H1 (cell line): ENCODE data around the gene C20orf141. TPM values are rescaled to one million over a fixed set of nuclear protein-coding genes. Genes with fewer than 3 reads are reported as not detected.

Experiments
- CTCF ChIA-PET: fragments of 300-600 bp; sonication (Branson Sonifier 250); formaldehyde crosslinking; loops from one replicate; lab custom pipeline; 2021; ENCODE audit not compliant: partially characterized antibody; lab: Charles Lee
- POLR2A ChIA-PET: fragments of 300-600 bp; sonication (Branson Sonifier 250); formaldehyde crosslinking; loops from one replicate; lab custom pipeline; 2021; ENCODE audit warnings: inconsistent platforms; ENCODE audit not compliant: partially characterized antibody; lab: Charles Lee
- DNase-seq, 2 experiments: peaks; one replicate each; pipeline versions ENCODE4 v3.0.0 to v3.0.0-alpha.2; 2010 to 2022; ENCODE audit warnings: low spot score in 2 of 2, low read depth in 1 of 2, mixed read lengths in 1 of 2
- FAIRE-seq: peaks from 2 replicates; lab custom pipeline; 2011; peaks lifted over from hg19 to GRCh38; lab: Jason Lieb, UNC
- H2AFZ ChIP-seq: 2 replicates; pipeline ENCODE4 v1.8.1; 2012; ENCODE audit warnings: low read length, inconsistent platforms
- H2AK5ac ChIP-seq: 2 replicates; pipeline ENCODE4 v1.6.1; 2013; ENCODE audit warnings: low read depth, low read length
- H2BK120ac ChIP-seq: replicated peaks from 2 replicates; pipeline ENCODE3; 2013; ENCODE audit warnings: low read depth, low read length, inconsistent platforms
- H2BK12ac ChIP-seq: 2 replicates; pipeline ENCODE4 v1.6.1; 2013; ENCODE audit warnings: low read depth, low read length
- H2BK15ac ChIP-seq: 2 replicates; pipeline ENCODE4 v1.6.1; 2013; ENCODE audit warnings: low read length
- H2BK20ac ChIP-seq: 2 replicates; pipeline ENCODE4 v1.6.1; 2013; ENCODE audit warnings: low read length
- H2BK5ac ChIP-seq: 2 replicates; pipeline ENCODE4 v1.6.1; 2013; ENCODE audit warnings: low read depth, low read length
- H3K14ac ChIP-seq: 2 replicates; pipeline ENCODE4 v1.6.1; 2013; ENCODE audit warnings: inconsistent platforms; ENCODE audit not compliant: insufficient read length
- H3K18ac ChIP-seq: 2 replicates; pipeline ENCODE4 v1.6.1; 2013; ENCODE audit warnings: low read length; ENCODE audit errors: extremely low read depth
- H3K23ac ChIP-seq: 2 replicates; pipeline ENCODE4 v1.6.1; 2013; ENCODE audit warnings: inconsistent platforms; ENCODE audit not compliant: insufficient read length
- H3K23me2 ChIP-seq: 2 replicates; pipeline ENCODE4 v1.6.1; 2013; ENCODE audit warnings: low read depth, low read length
- H3K27ac ChIP-seq: 2 replicates; pipeline ENCODE4 v1.6.1; 2011; ENCODE audit warnings: low read depth, low read length, inconsistent platforms
- H3K27me3 ChIP-seq, 4 experiments: replicated peaks in 1 of 4; 1 replicate in 1 of 4; 2 replicates in 3 of 4; pipeline versions ENCODE4 v1.6.1 to v1.8.1; 2011 to 2013; ENCODE audit warnings: low read length in 3 of 4, mild to moderate bottlenecking in 3 of 4, inconsistent platforms in 2 of 4, mixed read lengths in 2 of 4, moderate library complexity in 1 of 4; ENCODE audit not compliant: control insufficient read depth in 3 of 4, insufficient read depth in 3 of 4; ENCODE audit errors: extremely low read depth in 1 of 4
- H3K36me3 ChIP-seq, 4 experiments: 2 replicates each; pipeline versions ENCODE4 v1.6.1 to v1.8.1; 2011 to 2013; ENCODE audit warnings: mild to moderate bottlenecking in 4 of 4, low read length in 3 of 4, moderate library complexity in 2 of 4, control low read depth in 1 of 4, inconsistent platforms in 1 of 4; ENCODE audit not compliant: insufficient read depth in 4 of 4, control insufficient read depth in 2 of 4
- H3K4ac ChIP-seq: replicated peaks from 2 replicates; pipeline ENCODE3; 2013; ENCODE audit warnings: low read length, low read depth, mixed read lengths, inconsistent platforms; ENCODE audit not compliant: insufficient read length
- H3K4me1 ChIP-seq, 4 experiments: replicated peaks in 1 of 4; 1 replicate in 1 of 4; 2 replicates in 3 of 4; pipeline versions ENCODE4 v1.6.1 to v1.8.1; 2011 to 2013; ENCODE audit warnings: low read length in 3 of 4, inconsistent platforms in 2 of 4, mixed read lengths in 1 of 4; ENCODE audit not compliant: insufficient read depth in 4 of 4, control insufficient read depth in 3 of 4
- H3K4me2 ChIP-seq, 2 experiments: 2 replicates each; pipeline versions ENCODE4 v1.6.1 to v1.8.1; 2011 to 2013; ENCODE audit warnings: low read depth in 2 of 2, low read length in 2 of 2, control low read depth in 1 of 2, inconsistent platforms in 1 of 2, mild to moderate bottlenecking in 1 of 2; ENCODE audit not compliant: insufficient read depth in 1 of 2
- H3K4me3 ChIP-seq, 4 experiments: fragments of 200-600, 300-600 bp in 1 of 4; sonication (generic), shearing (Covaris generic), sonication (Bioruptor Twin) in 1 of 4; 2 replicates each; pipeline versions ENCODE4 v1.5.1 to v1.8.1; 2011 to 2016; ENCODE audit warnings: low read length in 4 of 4, low read depth in 3 of 4, control low read depth in 2 of 4, inconsistent platforms in 2 of 4, mild to moderate bottlenecking in 2 of 4, mixed read lengths in 1 of 4, moderate library complexity in 1 of 4; ENCODE audit not compliant: insufficient read depth in 2 of 4; ENCODE audit errors: extremely low read depth in 1 of 4
- H3K56ac ChIP-seq: replicated peaks from 2 replicates; pipeline ENCODE3; 2013; ENCODE audit warnings: low read depth, mild to moderate bottlenecking, mixed read lengths, low read length, inconsistent platforms; ENCODE audit not compliant: insufficient read length
- H3K79me1 ChIP-seq: 2 replicates; pipeline ENCODE4 v1.6.1; 2013; ENCODE audit warnings: low read depth, low read length, control low read depth
- H3K79me2 ChIP-seq, 2 experiments: 2 replicates each; pipeline versions ENCODE4 v1.6.1 to v1.8.1; 2012 to 2013; ENCODE audit warnings: low read length in 2 of 2, mild to moderate bottlenecking in 2 of 2, inconsistent platforms in 1 of 2; ENCODE audit not compliant: insufficient read depth in 2 of 2, control insufficient read depth in 1 of 2
- H3K9ac ChIP-seq, 4 experiments: replicated peaks in 1 of 4; 1 replicate in 1 of 4; 2 replicates in 3 of 4; pipeline versions ENCODE4 v1.6.1 to v1.8.1; 2011 to 2013; ENCODE audit warnings: low read depth in 3 of 4, low read length in 3 of 4, control low read depth in 2 of 4, mild to moderate bottlenecking in 2 of 4, moderate library complexity in 2 of 4, inconsistent platforms in 1 of 4; ENCODE audit errors: extremely low read depth in 1 of 4
- H3K9me3 ChIP-seq, 2 experiments: 2 replicates each; pipeline versions ENCODE4 v1.6.1 to v1.8.1; 2012 to 2013; ENCODE audit warnings: mild to moderate bottlenecking in 2 of 2, moderate library complexity in 2 of 2, control low read depth in 1 of 2, inconsistent platforms in 1 of 2, low read depth in 1 of 2, low read length in 1 of 2, mixed read lengths in 1 of 2; ENCODE audit not compliant: insufficient read depth in 2 of 2
- H4K20me1 ChIP-seq, 2 experiments: replicated peaks in 1 of 2; 2 replicates each; pipeline versions ENCODE3 to v1.8.1; 2011 to 2013; ENCODE audit warnings: inconsistent platforms in 2 of 2, low read length in 2 of 2, mild to moderate bottlenecking in 1 of 2; ENCODE audit not compliant: insufficient read depth in 2 of 2, control insufficient read depth in 1 of 2
- H4K5ac ChIP-seq: 2 replicates; pipeline ENCODE4 v1.6.1; 2013; ENCODE audit warnings: low read length, low read depth, mixed read lengths, inconsistent platforms; ENCODE audit not compliant: insufficient read length
- H4K8ac ChIP-seq: 2 replicates; pipeline ENCODE4 v1.8.0; 2013; ENCODE audit warnings: mild to moderate bottlenecking, moderate library complexity, low read length, inconsistent platforms; ENCODE audit not compliant: insufficient read depth; ENCODE audit errors: extremely low read depth
- H4K91ac ChIP-seq: replicated peaks from 2 replicates; pipeline ENCODE3; 2013; ENCODE audit warnings: low read length, mixed read lengths, inconsistent platforms; ENCODE audit not compliant: insufficient read length
- BRCA1 ChIP-seq: IDR thresholded peaks from 2 replicates; pipeline ENCODE4 v1.6.1; 2012; ENCODE audit warnings: low read depth, low read length, improper control_type of control experiment
- CEBPB ChIP-seq: IDR thresholded peaks from 2 replicates; pipeline ENCODE4 v1.6.1; 2012; ENCODE audit warnings: low read depth, low read length
- EGR1 ChIP-seq: IDR thresholded peaks from 2 replicates; pipeline ENCODE4 v1.6.1; 2011; ENCODE audit warnings: low read depth, low read length, borderline replicate concordance
- MAX ChIP-seq: IDR thresholded peaks from 2 replicates; pipeline ENCODE4 v1.6.1; 2012; ENCODE audit warnings: inconsistent platforms
- WGBS, 2 experiments: shearing (Covaris generic) in 1 of 2; methylation state at CpG; one replicate each; pipeline versions ENCODE4 v1.1.6 to v1.1.7; 2013 to 2015; ENCODE audit warnings: low lambda C conversion rate in 2 of 2, mixed read lengths in 2 of 2, inconsistent platforms in 1 of 2, low coverage in 1 of 2, missing lambda C conversion rate in 1 of 2; ENCODE audit not compliant: insufficient replicate concordance in 2 of 2, insufficient coverage in 1 of 2, insufficient read length in 1 of 2; ENCODE audit errors: extremely low coverage in 1 of 2, missing lambda C conversion rate in 1 of 2; 5-methylcytosine and 5-hydroxymethylcytosine counted together
- polyA plus RNA-seq, 7 experiments: library from polyadenylated mRNA; depleted of rRNA in 3 of 7; stranded (reverse) in 5 of 7; unstranded in 2 of 7; fragments of >200 nt in 5 of 7; fragments of 200-250 nt in 2 of 7; gene quantifications; 1 replicate in 5 of 7; 2 replicates in 1 of 7; 4 replicates in 1 of 7; pipeline versions ENCODE4 v1.2.1 to v1.2.3, GENCODE V29; 2011 to 2013; ENCODE audit warnings: missing spikeins in 2 of 7, mixed read lengths in 2 of 7
- total RNA-seq: library from RNA; stranded (reverse); fragmentation: NEBNext Ultra II Directional; extraction: Animal tissue kit (Norgen Biotek cat#: 25700); gene quantifications from 2 replicates; pipeline ENCODE4 v1.2.1, GENCODE V29; 2021

The C20orf141 gene
- total and polyA plus RNA-seq, 2 of the 8 experiments (the other 6 are each of a cell fraction or from before 2014, with no cell fraction given): not detected

GRCh38 chr20:2846698-2847097 lies 31.9 kb downstream of the C20orf141 start:
- Histone ChIP-seq H2BK12ac (no peak overlapping the region), H3K27ac (no peak overlapping the region), H3K79me1 (no peaks in the 10 kb centered on the region), H3K4me2 (no peak overlapping the region), H3K56ac (no peak overlapping the region), H3K9ac (no peak overlapping the region), H4K91ac (no peak overlapping the region), H2BK20ac (no peak overlapping the region), H4K20me1 (no peaks in the 10 kb centered on the region), H2BK15ac (no peak overlapping the region), H3K18ac (no peak overlapping the region), H3K4ac (no peak overlapping the region), H2BK120ac (no peak overlapping the region), H3K4me3 (no peak overlapping the region), H3K79me2 (no peaks in the 10 kb centered on the region), H3K23ac (no peak overlapping the region), H3K9me3 (no peaks in the 10 kb centered on the region), H4K8ac (no peak overlapping the region), H2AFZ (no peak overlapping the region), H3K4me1 (no peaks in the 10 kb centered on the region; a peak in 1 of 7 replicates), H3K14ac (no peak overlapping the region), H2BK5ac (no peak overlapping the region), H3K36me3 (no peaks in the 10 kb centered on the region), H4K5ac (no peak overlapping the region), H3K23me2 (no peaks in the 10 kb centered on the region; the same call in 1 of the 2 replicates), H2AK5ac (no peak overlapping the region), H3K27me3 (no peaks in the 10 kb centered on the region)
- 98% methylated on average over 5 of the region's 5 CpGs; no CpG with 5 or more reads in 1 of the 2 experiments for WGBS, 2 experiments
- POLR2A ChIA-PET: no interaction called here
- CTCF ChIA-PET: no interaction called here
- FAIRE-seq (no peak), DNase-seq (no peak)
- TF ChIP-seq CEBPB (no peak), MAX (no peak), EGR1 (no peak), BRCA1 (no peak)
